Dendritic cell treated with granulocyte-macrophage colony-stimulating factor and Interleukin-4, amounts not matched to agents 40 ng/mL and 50 ng/mL, for 4 days (primary cell): Measurements from ENCODE around the gene GOLGA1.
"Not testable (repeated sequence)": the region's sequence is repeated elsewhere in the genome, so short reads cannot be mapped to it uniquely, and the experiment has no call there.

Source experiments
- H3K27ac Mint-ChIP-seq: one replicate; pipeline ENCODE4 v1.8.0; 2022; ENCODE audit warnings: mild to moderate bottlenecking, mixed read lengths
- H3K27me3 Mint-ChIP-seq: one replicate; pipeline ENCODE4 v1.8.0; 2022; ENCODE audit warnings: mild to moderate bottlenecking, mixed read lengths
- H3K36me3 Mint-ChIP-seq: one replicate; pipeline ENCODE4 v1.8.0; 2022; ENCODE audit warnings: low read depth, mixed read lengths
- H3K4me1 Mint-ChIP-seq: one replicate; pipeline ENCODE4 v1.8.0; 2022; ENCODE audit warnings: low read depth, mixed read lengths
- H3K4me3 Mint-ChIP-seq: one replicate; pipeline ENCODE4 v1.8.0; 2022; ENCODE audit warnings: mild to moderate bottlenecking, moderate library complexity, mixed read lengths
- H3K9me3 Mint-ChIP-seq: one replicate; pipeline ENCODE4 v1.8.0; 2022; ENCODE audit warnings: mixed read lengths
- intact Hi-C: fragments of 100-400 bp; cut with micrococcal nuclease; formaldehyde crosslinking; loops from one replicate; pipeline ENCODE4 v1.15.0; 2022

The GOLGA1 gene

GRCh38 chr9:124950050-124950718 is 9.3 kb upstream of the GOLGA1 start:
- H3K36me3 Mint-ChIP-seq, result no peaks in the 10 kb centered on the region
- H3K4me1 Mint-ChIP-seq, result peaks cover 8% of the 10 kb centered on the region
- intact Hi-C loops, result no loop called here
- H3K27ac Mint-ChIP-seq, result peak overlapping the region; percentile 60
- no peaks in the 10 kb centered on the region for H3K9me3 Mint-ChIP-seq
- H3K27me3 Mint-ChIP-seq, result no peaks in the 10 kb centered on the region
- H3K4me3 Mint-ChIP-seq, result no peak overlapping the region

DNA sequence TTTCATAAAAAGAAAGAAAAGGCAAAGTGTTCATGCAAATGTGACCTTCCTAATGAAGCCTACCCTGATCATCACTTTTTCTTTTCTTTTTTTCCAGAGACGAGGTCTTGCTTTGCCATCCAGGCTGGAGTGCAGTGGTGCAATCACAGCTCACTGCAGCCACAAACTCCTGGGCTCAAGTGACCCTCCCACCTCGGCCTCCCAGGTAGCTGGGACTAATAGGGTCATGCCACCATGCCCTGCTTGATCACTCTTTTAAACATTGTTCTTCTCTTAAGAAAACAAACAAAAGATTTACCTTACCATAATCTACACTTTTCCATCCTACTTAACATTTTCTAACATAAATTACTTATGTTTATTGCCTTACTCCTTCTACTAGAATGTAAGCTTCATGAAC is 8.5 kb upstream of the GOLGA1 start:
- intact Hi-C loops, result no loop called here
- Mint-ChIP-seq H3K36me3 (no peaks in the 10 kb centered on the region), H3K4me1 (peaks cover 8% of the 10 kb centered on the region), H3K9me3 (no peaks in the 10 kb centered on the region), H3K27me3 (no peaks in the 10 kb centered on the region), H3K4me3 (no peak overlapping the region), H3K27ac (no peak overlapping the region)

GRCh38 chr9:124947727-124948391 is 7.0 kb upstream of the GOLGA1 start:
- Mint-ChIP-seq H3K36me3 (no peaks in the 10 kb centered on the region), H3K27me3 (no peaks in the 10 kb centered on the region), H3K27ac (no peak overlapping the region)

DNA sequence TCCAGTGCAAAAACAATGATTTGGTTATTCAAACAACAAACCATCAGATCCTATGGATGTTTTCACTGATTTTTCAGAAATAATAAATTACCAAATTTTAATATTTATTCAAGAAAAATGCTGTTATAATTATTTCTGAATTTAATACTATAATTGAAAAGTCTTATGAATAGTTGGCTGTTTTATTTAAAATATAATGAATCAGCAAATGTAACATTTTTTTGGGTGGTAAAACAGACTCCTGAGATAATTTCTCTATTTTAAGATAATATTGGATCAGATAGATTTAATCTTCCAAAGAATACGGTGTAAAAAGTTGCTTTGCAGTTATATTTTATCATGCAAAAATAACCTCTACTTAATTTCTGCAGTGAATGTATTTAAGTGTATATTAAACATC is 5.3 kb upstream of the GOLGA1 start:
- Mint-ChIP-seq H3K4me1 (peaks cover 19% of the 10 kb centered on the region), H3K27ac (no peak overlapping the region), H3K9me3 (no peaks in the 10 kb centered on the region), H3K27me3 (no peaks in the 10 kb centered on the region), H3K4me3 (no peak overlapping the region), H3K36me3 (peaks cover 8% of the 10 kb centered on the region)
- intact Hi-C loops, result no loop called here

More at GRCh38 chr9:124947727-124948391, 7.0 kb upstream of the GOLGA1 start:
- Mint-ChIP-seq H3K4me3 (no peak overlapping the region), H3K9me3 (no peaks in the 10 kb centered on the region), H3K4me1 (peaks cover 8% of the 10 kb centered on the region)
- intact Hi-C loops, result no loop called here

DNA sequence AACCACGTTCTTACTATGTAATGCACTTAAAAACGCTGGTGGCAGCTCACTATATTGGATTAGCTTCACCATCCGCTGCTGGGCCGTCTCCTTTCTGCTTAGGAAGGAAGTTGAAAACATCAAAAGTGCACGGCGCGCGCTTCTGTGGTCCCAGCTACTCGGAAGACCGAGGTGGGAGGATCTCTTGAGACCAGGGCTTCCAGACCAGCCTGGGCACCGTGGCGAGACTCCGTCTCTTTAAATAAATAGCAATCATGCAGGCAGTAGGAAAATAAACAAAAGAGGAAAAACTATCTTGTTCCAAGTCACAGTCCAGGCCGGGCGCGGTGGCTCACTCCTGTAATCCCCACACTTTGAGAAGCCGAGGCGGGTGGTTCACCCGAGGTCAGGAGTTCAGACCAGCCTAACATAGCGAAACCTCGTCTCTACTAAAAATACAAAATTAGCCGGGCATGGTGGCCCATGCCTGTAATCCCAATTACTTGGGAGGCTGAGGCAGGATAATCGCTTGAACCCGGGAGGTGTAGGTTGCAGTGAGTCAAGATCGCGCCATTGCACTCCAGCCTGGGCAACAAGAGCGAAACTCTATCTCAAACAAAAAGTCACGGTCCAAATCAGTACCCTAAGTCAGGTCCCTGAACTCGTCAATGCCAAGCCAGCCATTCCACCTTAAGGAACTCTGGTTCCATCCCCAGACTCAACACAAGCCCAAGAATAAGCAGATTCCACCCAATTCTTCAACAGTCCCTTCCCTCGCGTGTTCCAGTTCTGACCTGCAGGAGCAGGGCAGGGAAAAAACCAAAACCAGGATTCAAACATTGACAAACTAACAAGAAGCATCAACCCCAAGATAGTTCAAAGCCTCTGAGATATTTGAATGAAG is 1.0 kb upstream of the GOLGA1 start:
- H3K27ac Mint-ChIP-seq, result peak overlapping the region; percentile 98

DNA sequence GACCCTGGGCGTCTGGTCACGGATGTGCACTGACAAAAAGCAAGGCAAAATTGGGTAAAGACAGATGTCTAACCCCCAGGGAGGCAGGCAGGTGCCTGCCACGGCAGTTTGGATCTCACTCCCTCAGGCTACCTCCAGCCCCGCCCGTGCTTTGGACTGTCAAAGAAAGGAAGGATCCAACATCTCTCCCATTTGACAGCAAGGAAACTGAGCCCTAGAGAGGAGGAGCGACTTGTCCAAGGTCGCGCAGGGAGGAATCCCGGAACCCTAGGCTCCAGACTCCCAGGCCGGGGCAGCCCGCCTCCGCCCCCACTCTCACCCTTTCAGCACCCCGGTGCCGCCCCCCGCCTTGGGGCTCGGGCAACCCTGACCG is 376 bp downstream of the GOLGA1 start:
- H3K9me3 Mint-ChIP-seq, result no peaks in the 10 kb centered on the region
- intact Hi-C loops, result loop anchor here (5.0 kb wide), 1 partner anchor 78 kb away; the partner anchor contains the start of genes ARPC5L and RPL35

More for the DNA sequence above, 1.0 kb upstream of the GOLGA1 start:
- peaks cover 24% of the 10 kb centered on the region for H3K4me1 Mint-ChIP-seq
- intact Hi-C loops, result loop anchor here (1.0 to 5.0 kb wide), 2 partner anchors 80 to 201 kb away; partner anchors contain the start of genes ARPC5L, RPL35 and SCAI
- peak overlapping the region; percentile 97 for H3K4me3 Mint-ChIP-seq
- H3K27me3 Mint-ChIP-seq, result no peaks in the 10 kb centered on the region
- no peaks in the 10 kb centered on the region for H3K9me3 Mint-ChIP-seq
- H3K36me3 Mint-ChIP-seq, result peaks cover 27% of the 10 kb centered on the region

DNA sequence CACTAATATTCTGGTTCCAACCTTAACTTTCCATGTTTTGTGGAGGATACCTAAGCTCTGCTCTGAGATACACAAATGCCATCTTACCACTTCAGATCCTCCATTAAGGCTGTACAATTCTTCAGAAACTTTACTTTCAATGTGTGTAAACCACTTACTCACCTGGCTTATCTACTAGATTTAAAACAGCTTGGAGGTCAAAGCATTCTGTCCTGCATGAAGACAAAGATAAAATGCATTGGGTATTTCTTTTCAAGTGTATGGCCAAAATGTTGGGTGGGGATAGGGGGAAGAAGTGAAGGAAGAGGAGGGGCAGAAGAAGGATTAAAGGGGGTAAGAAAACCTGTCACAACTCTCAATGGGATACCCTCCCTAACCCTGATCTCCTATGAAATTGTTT is 939 bp downstream of the GOLGA1 start:
- Mint-ChIP-seq H3K4me3 (peak overlapping the region; percentile 97), H3K36me3 (peaks cover 44% of the 10 kb centered on the region), H3K27ac (peak overlapping the region; percentile 98), H3K4me1 (peaks cover 24% of the 10 kb centered on the region), H3K27me3 (no peaks in the 10 kb centered on the region), H3K9me3 (no peaks in the 10 kb centered on the region)
- intact Hi-C loops, result loop anchor here (5.0 kb wide), 1 partner anchor 78 kb away; the partner anchor contains the start of genes ARPC5L and RPL35

More for the DNA sequence above, 376 bp downstream of the GOLGA1 start:
- peaks cover 40% of the 10 kb centered on the region for H3K36me3 Mint-ChIP-seq
- H3K4me3 Mint-ChIP-seq, result peak overlapping the region; percentile 97
- H3K27ac Mint-ChIP-seq, result peak overlapping the region; percentile 98
- no peaks in the 10 kb centered on the region for H3K27me3 Mint-ChIP-seq
- H3K4me1 Mint-ChIP-seq, result peaks cover 24% of the 10 kb centered on the region

- intact Hi-C loops, result no loop called here
- no peak overlapping the region for H3K4me3 Mint-ChIP-seq
- H3K27me3 Mint-ChIP-seq, result no peaks in the 10 kb centered on the region
- H3K4me1 Mint-ChIP-seq, result peaks cover 20% of the 10 kb centered on the region
- no peaks in the 10 kb centered on the region for H3K9me3 Mint-ChIP-seq
- peak overlapping the region; percentile 18 for H3K27ac Mint-ChIP-seq
- H3K36me3 Mint-ChIP-seq, result peaks cover 56% of the 10 kb centered on the region
Observed at GRCh38 chr9:124934290-124934689, 6.6 kb downstream of the GOLGA1 start.

DNA sequence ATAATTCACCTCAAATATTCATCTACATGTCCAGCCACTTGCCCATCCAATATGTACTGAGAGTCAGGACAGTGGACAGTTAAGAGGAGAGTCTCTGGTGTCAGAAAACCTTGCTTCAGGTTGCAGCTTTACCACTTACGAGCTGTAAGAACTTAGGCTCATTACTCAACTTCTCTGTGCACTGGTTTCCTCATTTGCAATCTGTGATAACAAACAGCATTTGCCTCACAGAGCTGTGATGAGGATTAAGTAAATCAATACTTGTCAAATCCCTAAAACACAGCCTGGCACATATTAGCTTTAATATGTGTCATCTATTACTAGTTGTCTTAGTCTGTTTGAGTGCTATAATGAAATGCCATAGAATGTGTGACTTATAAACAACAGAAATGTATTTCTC is 8.6 kb downstream of the GOLGA1 start:
- Mint-ChIP-seq H3K4me1 (peaks cover 14% of the 10 kb centered on the region), H3K27me3 (no peaks in the 10 kb centered on the region), H3K4me3 (no peak overlapping the region), H3K27ac (peak overlapping the region; percentile 48), H3K36me3 (peaks cover 60% of the 10 kb centered on the region), H3K9me3 (no peaks in the 10 kb centered on the region)
- intact Hi-C loops, result no loop called here

- Mint-ChIP-seq H3K36me3 (peaks cover 52% of the 10 kb centered on the region), H3K27ac (no peak overlapping the region), H3K27me3 (no peaks in the 10 kb centered on the region), H3K4me3 (no peak overlapping the region), H3K4me1 (peaks cover 9% of the 10 kb centered on the region), H3K9me3 (no peaks in the 10 kb centered on the region)
- intact Hi-C loops, result no loop called here
Observed at GRCh38 chr9:124929464-124929863, 11.4 kb downstream of the GOLGA1 start.

DNA sequence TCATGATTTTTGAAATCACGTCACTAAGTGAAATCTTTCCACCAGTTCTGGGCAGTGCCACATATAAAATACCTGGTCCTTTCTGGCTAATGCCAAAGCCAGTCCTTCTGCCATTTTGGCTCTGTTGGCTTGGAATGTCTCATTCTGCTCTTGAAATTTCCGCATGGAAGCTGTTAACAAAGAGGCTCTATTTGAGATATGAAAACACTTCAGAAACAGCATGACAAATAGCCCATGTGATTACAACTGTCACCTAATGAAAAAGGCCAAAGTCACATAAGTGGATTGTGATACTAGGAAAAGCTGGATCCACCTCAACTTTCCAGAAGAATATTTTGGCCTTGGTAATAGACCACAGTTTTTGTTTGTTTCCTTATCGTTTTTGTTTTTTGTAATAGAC is 12.8 kb downstream of the GOLGA1 start:
- Mint-ChIP-seq H3K4me1 (no peaks in the 10 kb centered on the region), H3K27me3 (no peaks in the 10 kb centered on the region), H3K4me3 (no peak overlapping the region), H3K9me3 (no peaks in the 10 kb centered on the region), H3K27ac (no peak overlapping the region), H3K36me3 (peaks cover 54% of the 10 kb centered on the region)
- intact Hi-C loops, result no loop called here

- H3K27me3 Mint-ChIP-seq, H3K4me3 Mint-ChIP-seq, intact Hi-C loops, H3K27ac Mint-ChIP-seq, H3K9me3 Mint-ChIP-seq, H3K4me1 Mint-ChIP-seq: not testable (repeated sequence)
- H3K36me3 Mint-ChIP-seq, result peaks cover 74% of the 10 kb centered on the region
Observed at GRCh38 chr9:124920394-124920793, 20.5 kb downstream of the GOLGA1 start.

DNA sequence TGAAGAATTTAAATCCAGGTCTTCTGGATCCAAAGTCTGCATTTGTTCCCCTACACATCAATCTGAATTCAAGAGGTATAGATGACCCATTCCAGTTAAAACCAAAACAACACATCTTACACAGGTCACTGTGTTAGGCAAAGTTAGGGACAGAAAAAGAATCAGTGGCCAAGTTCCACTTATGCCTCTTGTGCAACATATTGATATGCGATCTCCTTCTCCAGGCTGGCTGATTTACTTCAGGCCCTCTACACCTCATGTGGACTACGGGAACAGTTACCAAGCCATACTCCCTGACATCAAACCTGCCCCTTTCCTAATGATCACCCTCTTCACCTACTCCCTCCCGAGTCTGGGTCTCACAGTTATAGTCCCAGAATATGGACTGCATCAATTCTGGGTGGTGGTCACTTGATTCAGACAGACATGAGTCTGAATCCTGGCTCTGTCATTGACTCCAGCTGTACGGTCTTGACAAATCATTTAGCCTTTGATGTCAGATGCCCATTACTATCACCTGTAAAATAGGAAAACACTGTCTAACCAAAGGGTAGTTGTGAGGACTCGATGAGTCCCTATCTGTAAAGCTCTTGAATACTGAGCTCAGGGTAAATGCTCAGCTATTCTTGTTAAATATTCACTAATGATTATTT is 26.0 kb downstream of the GOLGA1 start:
- Mint-ChIP-seq H3K36me3 (peaks cover 77% of the 10 kb centered on the region), H3K27me3 (no peaks in the 10 kb centered on the region), H3K27ac (no peak overlapping the region), H3K9me3 (no peaks in the 10 kb centered on the region), H3K4me3 (no peak overlapping the region), H3K4me1 (no peaks in the 10 kb centered on the region)
- intact Hi-C loops, result no loop called here
